ENCODE data around the gene CCDC127.

The CCDC127 gene

DNA sequence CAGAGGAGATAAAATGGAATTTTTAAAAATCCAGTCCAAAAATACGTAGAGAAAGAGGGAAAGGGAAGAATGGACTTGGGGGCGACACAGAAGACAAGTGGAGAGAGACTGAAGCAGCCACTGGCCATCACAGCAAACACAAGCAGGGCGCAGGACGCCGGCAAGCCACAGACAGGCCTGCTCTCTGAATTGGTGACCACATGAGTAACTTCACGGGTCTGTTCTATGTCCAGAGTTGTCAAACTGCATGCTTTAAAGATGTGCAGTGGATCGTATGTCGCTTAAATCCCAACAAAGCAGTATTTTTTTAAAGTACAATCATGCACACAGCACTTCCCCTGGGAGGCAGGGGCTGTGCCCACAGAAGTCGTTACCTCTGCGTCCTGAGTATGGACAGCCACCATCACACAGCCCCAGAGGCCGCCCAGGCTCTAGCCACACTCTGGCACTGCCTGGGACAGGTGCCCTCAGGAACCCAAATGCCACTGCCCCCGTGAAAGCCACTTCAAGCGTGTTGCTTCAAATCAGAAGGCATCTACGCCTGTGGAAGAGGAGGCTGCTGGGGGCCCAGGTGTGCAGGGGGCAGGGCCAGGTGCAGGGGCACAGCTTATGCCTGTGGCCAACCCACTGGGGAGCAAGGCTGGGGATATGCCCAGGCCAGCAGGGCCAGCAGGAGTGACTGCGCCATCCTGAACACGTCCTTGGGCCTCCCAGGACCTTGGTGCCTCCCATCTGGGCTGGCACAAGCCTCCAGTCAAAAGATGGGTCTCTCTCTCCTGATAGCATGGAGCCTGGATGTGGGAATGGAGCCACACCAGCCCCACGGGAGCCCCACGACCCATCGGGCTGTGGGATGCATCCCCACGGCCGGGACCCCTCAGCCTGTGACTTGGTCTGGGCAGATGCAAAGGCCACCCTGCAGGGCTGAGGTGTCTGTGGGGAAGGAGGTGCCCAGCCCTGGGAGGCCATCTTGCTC, 32.6 kb downstream of the CCDC127 start:
- TF ChIP-seq, protein P1, sequence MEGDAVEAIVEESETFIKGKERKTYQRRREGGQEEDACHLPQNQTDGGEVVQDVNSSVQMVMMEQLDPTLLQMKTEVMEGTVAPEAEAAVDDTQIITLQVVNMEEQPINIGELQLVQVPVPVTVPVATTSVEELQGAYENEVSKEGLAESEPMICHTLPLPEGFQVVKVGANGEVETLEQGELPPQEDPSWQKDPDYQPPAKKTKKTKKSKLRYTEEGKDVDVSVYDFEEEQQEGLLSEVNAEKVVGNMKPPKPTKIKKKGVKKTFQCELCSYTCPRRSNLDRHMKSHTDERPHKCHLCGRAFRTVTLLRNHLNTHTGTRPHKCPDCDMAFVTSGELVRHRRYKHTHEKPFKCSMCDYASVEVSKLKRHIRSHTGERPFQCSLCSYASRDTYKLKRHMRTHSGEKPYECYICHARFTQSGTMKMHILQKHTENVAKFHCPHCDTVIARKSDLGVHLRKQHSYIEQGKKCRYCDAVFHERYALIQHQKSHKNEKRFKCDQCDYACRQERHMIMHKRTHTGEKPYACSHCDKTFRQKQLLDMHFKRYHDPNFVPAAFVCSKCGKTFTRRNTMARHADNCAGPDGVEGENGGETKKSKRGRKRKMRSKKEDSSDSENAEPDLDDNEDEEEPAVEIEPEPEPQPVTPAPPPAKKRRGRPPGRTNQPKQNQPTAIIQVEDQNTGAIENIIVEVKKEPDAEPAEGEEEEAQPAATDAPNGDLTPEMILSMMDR (IDR thresholded peaks at IDR 0.05; ENCODE audit: low read depth, low read length): no peak
- no peak overlapping the region for H3K4me3 ChIP-seq (ENCODE audit: low read depth, low read length)

DNA sequence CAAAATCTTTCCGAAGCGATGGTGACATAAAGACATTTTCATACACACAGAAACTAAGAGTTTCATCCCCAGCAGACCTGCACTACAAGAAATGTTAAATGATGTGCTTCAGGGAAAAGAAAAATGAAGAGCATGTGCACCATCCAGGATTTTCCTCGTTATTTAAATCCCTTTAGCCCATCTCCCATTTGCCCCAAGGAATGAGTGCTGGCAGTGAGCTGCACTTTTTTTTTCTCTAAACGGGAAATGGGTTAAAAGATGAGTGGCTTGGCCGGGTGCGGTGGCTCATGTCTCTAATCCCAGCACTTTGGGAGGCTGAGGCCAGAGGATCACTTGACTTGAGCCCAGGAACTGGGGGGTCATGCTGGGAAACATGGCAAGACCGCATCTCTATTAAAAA, 33.5 kb downstream of the CCDC127 start:
- TF ChIP-seq, protein P1 (IDR thresholded peaks at IDR 0.05; ENCODE audit: low read depth, low read length): no peak
- no peak overlapping the region for H3K4me3 ChIP-seq (ENCODE audit: low read depth, low read length)

DNA sequence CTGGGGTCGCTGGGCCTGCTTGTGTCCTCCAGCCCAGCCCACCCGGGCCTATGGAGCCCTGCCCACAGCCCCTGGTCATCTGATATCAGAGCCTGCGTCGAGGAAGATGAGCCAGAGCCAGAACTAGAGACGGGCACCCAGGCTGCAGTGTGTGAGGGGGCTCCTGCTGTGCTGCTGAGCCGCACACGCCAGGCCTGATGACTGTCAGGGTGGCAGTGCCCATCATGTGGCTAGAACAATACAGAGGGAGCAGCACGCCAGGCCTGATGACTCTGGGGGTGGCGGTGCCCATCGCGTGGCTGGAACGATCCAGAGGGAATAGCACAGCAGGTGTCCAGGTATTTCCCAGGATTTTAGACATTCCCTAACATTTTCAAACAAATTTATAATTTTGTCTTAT, 35.8 kb downstream of the CCDC127 start:
- no peak overlapping the region for H3K4me3 ChIP-seq (ENCODE audit: low read depth, low read length)
- TF ChIP-seq, protein P1 (IDR thresholded peaks at IDR 0.05; ENCODE audit: low read depth, low read length): no peak

DNA sequence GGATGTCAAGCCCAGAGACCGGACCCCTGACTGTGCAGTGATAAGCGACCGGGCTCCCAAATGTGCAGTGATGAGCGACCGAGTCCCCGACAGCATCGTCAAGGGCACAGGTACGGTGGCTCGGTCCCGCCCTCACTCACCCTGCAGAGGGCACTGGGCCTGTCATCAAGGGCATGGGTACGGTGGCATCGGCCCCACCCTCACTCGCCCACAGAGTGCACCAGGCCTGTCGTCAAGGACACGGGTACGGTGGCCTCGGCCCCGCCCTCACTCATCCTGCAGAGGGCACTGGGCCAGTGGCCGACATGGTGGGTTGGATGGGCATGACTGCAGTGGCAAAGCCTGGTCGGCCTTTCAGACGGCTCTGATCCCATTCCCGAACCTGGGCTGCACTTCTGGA, 36.4 kb downstream of the CCDC127 start:
- TF ChIP-seq, protein P1 (IDR thresholded peaks at IDR 0.05; ENCODE audit: low read depth, low read length): no peak
- H3K4me3 ChIP-seq (ENCODE audit: low read depth, low read length): no peak overlapping the region

DNA sequence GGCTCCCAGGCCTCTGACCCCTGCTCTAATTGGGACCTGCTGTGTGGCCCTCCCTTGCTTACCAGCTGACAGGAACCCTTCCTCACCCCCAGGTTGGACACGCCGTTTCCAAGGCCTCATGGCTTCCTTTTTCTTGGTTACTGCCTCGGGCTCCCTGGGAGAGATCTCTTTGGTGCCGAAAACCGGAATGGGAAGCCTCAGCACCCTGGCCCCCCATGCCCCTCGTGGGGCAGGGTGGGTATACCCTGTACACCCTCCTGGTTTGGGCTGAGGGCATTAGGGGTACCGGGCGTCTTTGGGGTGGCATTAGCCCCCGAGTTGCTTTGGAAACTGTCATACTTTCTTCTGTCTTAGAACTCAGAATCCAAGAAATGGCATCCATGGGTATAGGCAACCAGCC, 36.8 kb downstream of the CCDC127 start:
- H3K4me3 ChIP-seq (ENCODE audit: low read depth, low read length): no peak overlapping the region
- TF ChIP-seq, protein P1 (IDR thresholded peaks at IDR 0.05; ENCODE audit: low read depth, low read length): no peak

DNA sequence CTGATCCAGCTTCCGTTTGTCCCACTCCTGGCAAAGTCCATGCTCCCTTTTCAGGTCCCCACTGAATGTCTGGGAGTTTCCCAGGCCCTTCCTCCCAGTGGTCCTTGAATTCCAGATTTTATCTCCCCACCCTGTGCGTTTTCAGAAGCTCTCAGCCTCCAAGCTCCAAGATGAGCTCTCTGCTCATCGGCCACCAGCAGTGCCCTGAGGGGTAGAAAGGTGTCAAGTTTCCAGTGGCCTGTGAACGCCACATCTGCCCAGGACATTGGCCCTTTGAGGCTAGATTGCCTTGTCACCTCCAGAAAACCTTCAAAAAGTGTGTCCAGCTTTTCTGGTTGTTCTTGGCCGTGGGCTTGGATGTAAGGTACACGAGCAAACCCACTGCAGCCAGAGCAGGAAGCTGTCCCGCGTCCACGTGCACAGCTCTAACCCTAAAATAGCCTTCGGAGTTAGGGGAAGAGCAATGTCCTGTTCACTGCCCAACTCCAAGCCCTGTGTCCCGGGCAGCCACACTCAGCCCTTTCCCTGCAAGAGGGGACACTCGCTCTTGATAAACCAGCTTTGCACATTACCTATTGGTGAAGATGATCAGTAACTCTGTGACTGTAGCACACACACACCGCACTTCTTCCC, 37.6 kb downstream of the CCDC127 start:
- no peak overlapping the region for H3K4me3 ChIP-seq (ENCODE audit: low read depth, low read length)
- TF ChIP-seq, protein P1 (IDR thresholded peaks at IDR 0.05; ENCODE audit: low read depth, low read length): no peak

DNA sequence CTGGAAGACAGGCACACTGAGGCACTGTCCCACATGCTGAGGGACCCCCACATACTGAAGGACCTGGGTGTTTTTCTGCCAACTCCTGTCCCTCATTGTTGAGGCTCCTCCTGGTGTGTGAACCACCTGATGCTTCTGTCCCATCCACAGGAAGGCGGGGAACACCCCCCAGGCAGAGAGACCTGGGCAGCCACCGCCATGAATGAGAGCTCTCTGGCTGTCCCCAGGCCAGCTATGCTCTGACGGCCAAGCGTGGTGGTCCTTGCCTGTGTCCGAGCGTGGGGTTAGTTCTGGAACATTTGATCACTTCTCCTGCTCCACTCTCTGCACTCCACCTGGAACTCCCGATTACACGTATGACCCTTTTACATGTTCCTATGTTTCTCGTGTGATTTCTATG, 38.6 kb downstream of the CCDC127 start:
- no peak overlapping the region for H3K4me3 ChIP-seq (ENCODE audit: low read depth, low read length)
- TF ChIP-seq, protein P1 (IDR thresholded peaks at IDR 0.05; ENCODE audit: low read depth, low read length): no peak
